Neural progenitor cell (in vitro differentiated cells): ENCODE measurements around the gene FBXW8. TPM values are rescaled to one million over a fixed set of nuclear protein-coding genes. Genes with fewer than 3 reads are reported as not detected.

Source experiments
- DNase-seq: peaks from one replicate; pipeline ENCODE4 v3.0.0-alpha.2; 2016; ENCODE audit warnings: low spot score
- H2AFZ ChIP-seq: fragments of 200-600 bp; sonication (generic); replicated peaks from 2 replicates; pipeline ENCODE4 v1.6.1; 2016; ENCODE audit warnings: antibody characterized with exemption
- H3F3A ChIP-seq: fragments of 200-600 bp; sonication (generic); 2 replicates; pipeline ENCODE4 v1.6.1; 2016; ENCODE audit warnings: antibody characterized with exemption, low read depth
- H3K27ac ChIP-seq: fragments of 200-600 bp; sonication (generic); 2 replicates; pipeline ENCODE4 v1.5.1; 2016; ENCODE audit warnings: mild to moderate bottlenecking
- H3K27me3 ChIP-seq: fragments of 200-600 bp; sonication (generic); 2 replicates; pipeline ENCODE4 v1.6.1; 2016; ENCODE audit warnings: mild to moderate bottlenecking, moderate library complexity
- H3K36me3 ChIP-seq: fragments of 200-600 bp; sonication (generic); 2 replicates; pipeline ENCODE4 v1.5.1; 2016
- H3K4me1 ChIP-seq: fragments of 200-600 bp; sonication (generic); 2 replicates; pipeline ENCODE4 v1.6.1; 2016; ENCODE audit warnings: mixed run types
- H3K4me2 ChIP-seq: fragments of 200-600 bp; sonication (generic); 2 replicates; pipeline ENCODE4 v1.6.1; 2016
- H3K4me3 ChIP-seq: fragments of 200-600 bp; sonication (generic); 2 replicates; pipeline ENCODE4 v1.5.1; 2016
- H3K79me2 ChIP-seq: fragments of 200-600 bp; sonication (generic); 2 replicates; pipeline ENCODE4 v1.6.1; 2016; ENCODE audit warnings: low read depth
- H3K9ac ChIP-seq: fragments of 200-600 bp; sonication (generic); 2 replicates; pipeline ENCODE4 v1.6.1; 2016
- H3K9me3 ChIP-seq: fragments of 200-600 bp; sonication (generic); 2 replicates; pipeline ENCODE4 v1.5.1; 2016; ENCODE audit warnings: low read depth
- H4K20me1 ChIP-seq: fragments of 200-600 bp; sonication (generic); 2 replicates; pipeline ENCODE4 v1.6.1; 2016; ENCODE audit warnings: low read depth
- H3K27ac Mint-ChIP-seq: 3 replicates; pipeline ENCODE4 v1.8.0; 2021; ENCODE audit warnings: mixed read lengths
- H3K27me3 Mint-ChIP-seq: 2 replicates; pipeline ENCODE4 v1.8.0; 2022; ENCODE audit warnings: low read depth, mild to moderate bottlenecking, inconsistent platforms, moderate library complexity, mixed read lengths; ENCODE audit not compliant: insufficient read depth
- H3K36me3 Mint-ChIP-seq: 3 replicates; pipeline ENCODE4 v1.8.0; 2021; ENCODE audit warnings: mixed read lengths
- H3K4me1 Mint-ChIP-seq: 3 replicates; pipeline ENCODE4 v1.8.0; 2021; ENCODE audit warnings: mixed read lengths
- H3K4me3 Mint-ChIP-seq: 3 replicates; pipeline ENCODE4 v1.8.0; 2021; ENCODE audit warnings: mild to moderate bottlenecking, moderate library complexity, mixed read lengths
- H3K9me3 Mint-ChIP-seq: 3 replicates; pipeline ENCODE4 v1.8.0; 2020; ENCODE audit warnings: mixed read lengths
- CTCF ChIP-seq: fragments of 200-600 bp; sonication (generic); IDR thresholded peaks from 2 replicates; pipeline ENCODE4 v1.5.1; 2017; ENCODE audit warnings: antibody characterized with exemption, mild to moderate bottlenecking
- EZH2 ChIP-seq: fragments of 200-600 bp; sonication (generic); IDR thresholded peaks from 2 replicates; pipeline ENCODE4 v1.6.1; 2017; ENCODE audit warnings: antibody characterized with exemption, mild to moderate bottlenecking, moderate library complexity
- EZH2phosphoT487 ChIP-seq: fragments of 200-600 bp; sonication (generic); IDR thresholded peaks from 2 replicates; pipeline ENCODE4 v1.6.1; 2017; ENCODE audit warnings: antibody characterized with exemption
- total RNA-seq: library from RNA; depleted of rRNA; stranded (reverse); fragments of >200 nt; gene quantifications from 2 replicates; pipeline ENCODE4 v1.2.3, GENCODE V29; 2015; ENCODE audit warnings: low replicate concordance

Gene FBXW8
- total RNA-seq, 1 donor from 2014 or later, result 20.7 TPM

- Histone ChIP-seq H3K27ac (no peak overlapping the region), H3F3A (peaks cover 4% of the 10 kb centered on the region), H3K9me3 (no peaks in the 10 kb centered on the region), H4K20me1 (peaks cover 59% of the 10 kb centered on the region), H3K36me3 (no peaks in the 10 kb centered on the region), H3K4me2 (no peak overlapping the region), H3K79me2 (peaks cover 65% of the 10 kb centered on the region), H2AFZ (no peak overlapping the region), H3K4me1 (peaks cover 12% of the 10 kb centered on the region), H3K4me3 (no peak overlapping the region), H3K9ac (no peak overlapping the region), H3K27me3 (no peaks in the 10 kb centered on the region)
- H3K36me3 Mint-ChIP-seq, result peaks cover 11% of the 10 kb centered on the region
- DNase-seq, result no peak
- TF ChIP-seq CTCF, result no peak
- no peak for TF ChIP-seq EZH2phosphoT487
- TF ChIP-seq EZH2, result no peak
- no peak overlapping the region for H3K4me3 Mint-ChIP-seq
- peaks cover 2% of the 10 kb centered on the region for H3K27me3 Mint-ChIP-seq
- H3K27ac Mint-ChIP-seq, result no peak overlapping the region
- no peaks in the 10 kb centered on the region for H3K9me3 Mint-ChIP-seq
- peaks cover 6% of the 10 kb centered on the region for H3K4me1 Mint-ChIP-seq
These were observed 10.2 kb downstream of the FBXW8 start for GRCh38 chr12:116920939-116921338.

GRCh38 chr12:116922194-116922897 is 11.6 kb downstream of the FBXW8 start:
- Mint-ChIP-seq H3K4me1 (no peaks in the 10 kb centered on the region), H3K9me3 (no peaks in the 10 kb centered on the region), H3K36me3 (peaks cover 9% of the 10 kb centered on the region), H3K4me3 (no peak overlapping the region), H3K27me3 (peaks cover 2% of the 10 kb centered on the region), H3K27ac (no peak overlapping the region)
- Histone ChIP-seq H4K20me1 (peaks cover 55% of the 10 kb centered on the region), H3K27ac (no peak overlapping the region), H3K4me2 (no peak overlapping the region), H3K9me3 (no peaks in the 10 kb centered on the region), H3K27me3 (no peaks in the 10 kb centered on the region), H3K4me3 (no peak overlapping the region), H3K79me2 (peaks cover 64% of the 10 kb centered on the region), H3K9ac (no peak overlapping the region), H3K4me1 (peaks cover 15% of the 10 kb centered on the region), H2AFZ (no peak overlapping the region), H3F3A (peaks cover 9% of the 10 kb centered on the region), H3K36me3 (no peaks in the 10 kb centered on the region)
- DNase-seq, result no peak
- TF ChIP-seq CTCF, result no peak
- TF ChIP-seq EZH2, result no peak
- no peak for TF ChIP-seq EZH2phosphoT487

GRCh38 chr12:116924558-116925453 is 14.1 kb downstream of the FBXW8 start:
- no peak overlapping the region for H3K4me2 ChIP-seq

More at GRCh38 chr12:116924558-116925453, 14.1 kb downstream of the FBXW8 start:
- H2AFZ ChIP-seq, result no peak overlapping the region
- DNase-seq, result no peak
- H3K36me3 ChIP-seq, result no peaks in the 10 kb centered on the region
- no peak overlapping the region for H3K27ac ChIP-seq
- peaks cover 61% of the 10 kb centered on the region for H3K79me2 ChIP-seq
- Mint-ChIP-seq H3K27ac (no peak overlapping the region), H3K4me1 (no peaks in the 10 kb centered on the region), H3K9me3 (no peaks in the 10 kb centered on the region), H3K27me3 (peaks cover 2% of the 10 kb centered on the region), H3K4me3 (no peak overlapping the region), H3K36me3 (peaks cover 18% of the 10 kb centered on the region)
- H3F3A ChIP-seq, result peaks cover 9% of the 10 kb centered on the region
- H3K4me3 ChIP-seq, result no peak overlapping the region
- H3K9me3 ChIP-seq, result no peaks in the 10 kb centered on the region
- peaks cover 38% of the 10 kb centered on the region for H4K20me1 ChIP-seq
- no peak overlapping the region for H3K9ac ChIP-seq
- H3K4me1 ChIP-seq, result peaks cover 15% of the 10 kb centered on the region
- no peak for TF ChIP-seq EZH2phosphoT487
- no peak for TF ChIP-seq CTCF
- no peak for TF ChIP-seq EZH2
- no peaks in the 10 kb centered on the region for H3K27me3 ChIP-seq
